HUDEP-2 (cell line): ENCODE data around the gene STARD10.

Source experiments
- DNase-seq, 76 experiments: peaks; one replicate each; lab custom pipeline; 2025; ENCODE audit not compliant: unreplicated experiment in 76 of 76; lab: John Stamatoyannopoulos, UW

STARD10 gene

DNA sequence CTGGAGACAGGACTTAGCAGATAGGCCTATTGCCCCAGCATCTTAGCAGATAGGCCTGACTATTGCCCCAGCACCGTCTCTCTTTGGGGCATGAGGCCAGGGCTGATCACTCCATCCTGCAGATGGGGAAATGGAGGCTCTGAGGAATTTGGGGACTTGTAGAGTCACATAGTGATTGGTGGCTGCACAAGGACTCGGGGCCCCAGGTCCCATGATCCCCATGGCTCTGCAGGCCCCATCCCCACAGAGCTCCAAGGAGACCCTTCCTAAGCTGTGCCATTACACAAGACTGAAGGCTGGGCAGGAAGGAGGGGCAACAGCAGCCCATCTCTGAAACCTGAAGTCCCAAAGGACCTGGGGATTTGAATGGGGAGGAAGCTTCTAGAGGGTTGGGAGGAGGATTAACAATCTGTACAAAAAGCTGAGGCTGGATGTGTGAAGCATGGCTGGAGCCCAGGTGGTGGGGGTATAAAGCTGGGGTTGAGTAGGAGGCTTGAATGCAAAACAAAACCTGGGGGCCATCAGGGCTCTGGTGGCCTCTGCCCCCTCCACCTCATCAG lies 43.2 kb downstream of the STARD10 start:
- no peak for DNase-seq

DNA sequence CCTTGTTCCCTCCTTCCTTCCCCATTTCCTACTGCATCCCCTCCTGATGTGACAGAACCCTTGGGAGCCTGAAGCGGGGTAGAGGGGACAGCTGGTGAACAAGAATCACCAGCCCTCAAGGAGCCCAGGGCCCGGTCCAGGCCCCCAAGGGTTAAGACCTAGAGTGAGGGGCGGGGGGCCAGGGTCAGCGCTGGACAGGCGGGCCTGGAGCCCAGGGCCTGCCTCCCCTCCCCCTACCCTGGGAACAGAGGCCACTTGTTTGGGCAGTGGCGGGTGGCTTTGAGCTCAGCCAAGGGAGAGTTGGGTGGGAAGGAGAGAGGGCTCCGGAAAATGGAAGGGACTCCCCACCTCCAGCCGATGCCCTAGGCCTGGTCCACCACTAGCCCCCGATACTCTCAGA lies 43.8 kb downstream of the STARD10 start:
- DNase-seq = no peak

DNA sequence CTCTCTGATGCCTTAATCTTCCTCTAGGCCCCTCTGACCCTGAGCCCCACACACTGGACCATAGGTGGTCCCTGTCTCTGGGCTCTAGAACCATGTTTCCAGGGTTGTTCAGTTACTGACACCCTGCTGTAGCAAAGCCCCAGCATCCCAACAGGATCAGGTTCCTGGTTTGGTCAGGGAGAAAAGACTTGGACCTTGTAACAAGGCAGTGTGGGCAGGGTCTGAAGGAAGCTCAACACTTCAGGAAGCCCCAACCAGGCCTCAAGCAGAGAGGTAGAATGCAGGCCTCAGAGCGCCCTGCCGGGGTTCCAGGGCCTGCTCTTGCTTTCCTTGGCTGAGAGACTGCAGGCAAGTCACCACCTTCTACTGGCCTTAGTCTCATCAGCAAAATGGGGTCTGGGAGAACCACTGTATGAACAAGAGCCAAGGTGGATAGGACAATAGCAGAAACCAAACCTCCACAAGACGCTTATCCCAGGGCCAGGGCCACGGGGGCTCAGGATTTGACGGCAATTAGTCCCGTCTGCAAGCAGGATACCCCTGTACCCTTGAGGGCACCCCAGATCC lies 46.5 kb downstream of the STARD10 start:
- DNase-seq = no peak

- no peak for DNase-seq
These were observed 47.0 kb downstream of the STARD10 start for GRCh38 chr11:72746821-72747220.

GRCh38 chr11:72745925-72746550 lies 47.8 kb downstream of the STARD10 start:
- no peak for DNase-seq

GRCh38 chr11:72745511-72745910 lies 48.3 kb downstream of the STARD10 start:
- no peak for DNase-seq

DNA sequence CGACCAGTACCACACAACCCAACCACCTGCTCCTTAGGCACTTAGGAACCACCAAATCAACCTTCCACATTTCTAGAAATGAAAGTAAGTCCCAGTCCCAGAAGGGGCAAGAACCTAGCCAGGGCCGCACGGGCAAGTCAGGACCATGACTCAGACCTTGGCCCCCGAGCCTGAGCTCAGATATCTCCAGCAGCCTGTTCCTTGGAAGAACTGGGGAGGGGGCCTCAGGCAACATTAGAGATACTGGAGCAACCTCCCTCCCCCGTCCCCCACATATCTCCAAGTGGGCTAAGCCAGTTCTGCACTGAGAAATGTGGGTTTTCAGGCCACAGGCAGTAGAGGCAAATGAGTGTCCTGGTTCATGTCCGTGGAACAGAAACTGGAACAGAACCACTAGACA lies 49.4 kb downstream of the STARD10 start:
- no peak for DNase-seq

DNA sequence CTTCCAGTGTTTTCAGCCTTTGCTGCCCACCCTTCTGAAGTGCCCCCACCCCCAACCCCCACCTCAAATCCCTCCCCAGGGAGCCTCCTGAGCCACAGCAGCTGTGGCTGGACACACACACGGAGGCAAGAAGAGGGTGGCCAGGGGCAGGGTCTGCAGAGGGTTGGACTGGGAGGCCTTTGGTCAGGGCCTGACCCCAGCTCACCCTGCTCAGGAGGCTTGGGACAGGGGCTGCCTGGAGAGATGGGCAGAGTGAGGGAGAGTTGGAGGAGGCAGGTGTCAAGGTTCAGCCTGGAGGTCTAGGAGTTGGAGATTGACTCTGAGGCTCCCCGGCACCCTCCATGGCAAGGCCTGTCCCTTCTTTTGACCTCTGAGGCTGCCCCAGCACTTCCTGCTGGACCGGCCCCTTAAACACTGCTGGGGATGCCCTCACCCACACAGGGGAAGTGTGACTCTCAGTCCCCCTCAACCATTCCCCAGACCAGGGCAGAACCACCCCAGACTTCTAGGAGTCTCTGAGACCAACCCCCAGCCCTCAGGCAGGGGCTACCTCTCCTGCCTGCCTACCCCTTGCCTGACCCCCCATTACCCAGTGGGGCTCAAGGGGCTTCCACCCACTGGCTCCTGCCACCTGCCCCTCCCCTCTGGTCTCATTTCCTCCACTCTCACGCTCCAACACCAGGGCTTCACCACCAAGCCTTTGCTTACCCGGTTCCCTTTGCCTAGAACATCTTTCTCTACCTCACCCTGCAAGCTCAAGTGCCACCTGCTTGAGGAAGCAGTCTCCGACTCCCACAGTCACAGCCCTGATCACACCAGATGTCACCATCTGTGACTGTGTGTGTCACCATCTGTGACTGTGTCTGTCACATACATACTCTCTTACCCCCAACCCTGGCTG lies 50.3 kb downstream of the STARD10 start:
- DNase-seq = no peak

GRCh38 chr11:72742513-72743320 lies 51.1 kb downstream of the STARD10 start:
- DNase-seq = no peak

- DNase-seq = no peak
These were observed 51.9 kb downstream of the STARD10 start for GRCh38 chr11:72741849-72742512.

DNA sequence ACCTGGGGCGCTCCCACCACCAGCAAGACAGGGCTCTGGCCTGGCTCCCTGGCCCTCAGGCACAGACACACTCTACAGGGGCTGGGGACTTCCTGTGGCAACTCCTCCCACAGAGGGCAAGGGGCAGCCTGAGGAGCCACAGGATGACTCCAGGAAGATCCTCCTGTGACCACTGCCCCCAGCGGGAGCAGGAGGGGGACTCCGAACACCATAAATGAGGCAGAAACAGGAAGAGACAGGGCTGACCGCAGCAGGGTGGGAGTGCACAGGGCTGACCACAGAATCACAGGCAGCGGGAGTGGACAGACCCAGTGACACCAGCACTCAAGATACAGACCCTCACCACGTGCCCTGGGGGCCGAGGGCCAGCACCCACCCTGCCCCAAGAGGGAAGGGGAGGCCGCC lies 52.4 kb downstream of the STARD10 start:
- DNase-seq = no peak

GRCh38 chr11:72740562-72741428 lies 53.1 kb downstream of the STARD10 start:
- no peak for DNase-seq

DNA sequence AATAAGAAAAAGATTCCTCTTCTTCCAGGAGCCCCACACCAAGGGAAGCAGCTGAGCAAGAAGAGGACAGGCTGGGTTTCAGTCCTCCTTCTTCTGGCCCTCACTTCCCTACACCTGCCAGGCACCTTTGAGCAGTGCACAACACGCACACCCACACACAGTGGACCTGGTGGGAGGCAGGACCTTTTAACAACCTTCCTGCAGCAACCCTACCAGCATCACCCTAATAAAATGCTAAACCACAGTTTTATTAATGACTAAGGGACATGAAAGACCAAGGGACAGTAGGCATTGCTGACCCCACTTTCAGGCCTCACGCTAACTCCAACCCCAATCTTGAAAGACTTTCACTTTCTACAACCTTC lies 53.8 kb downstream of the STARD10 start:
- DNase-seq = no peak

GRCh38 chr11:72739240-72740059 lies 54.4 kb downstream of the STARD10 start:
- no peak for DNase-seq

DNA sequence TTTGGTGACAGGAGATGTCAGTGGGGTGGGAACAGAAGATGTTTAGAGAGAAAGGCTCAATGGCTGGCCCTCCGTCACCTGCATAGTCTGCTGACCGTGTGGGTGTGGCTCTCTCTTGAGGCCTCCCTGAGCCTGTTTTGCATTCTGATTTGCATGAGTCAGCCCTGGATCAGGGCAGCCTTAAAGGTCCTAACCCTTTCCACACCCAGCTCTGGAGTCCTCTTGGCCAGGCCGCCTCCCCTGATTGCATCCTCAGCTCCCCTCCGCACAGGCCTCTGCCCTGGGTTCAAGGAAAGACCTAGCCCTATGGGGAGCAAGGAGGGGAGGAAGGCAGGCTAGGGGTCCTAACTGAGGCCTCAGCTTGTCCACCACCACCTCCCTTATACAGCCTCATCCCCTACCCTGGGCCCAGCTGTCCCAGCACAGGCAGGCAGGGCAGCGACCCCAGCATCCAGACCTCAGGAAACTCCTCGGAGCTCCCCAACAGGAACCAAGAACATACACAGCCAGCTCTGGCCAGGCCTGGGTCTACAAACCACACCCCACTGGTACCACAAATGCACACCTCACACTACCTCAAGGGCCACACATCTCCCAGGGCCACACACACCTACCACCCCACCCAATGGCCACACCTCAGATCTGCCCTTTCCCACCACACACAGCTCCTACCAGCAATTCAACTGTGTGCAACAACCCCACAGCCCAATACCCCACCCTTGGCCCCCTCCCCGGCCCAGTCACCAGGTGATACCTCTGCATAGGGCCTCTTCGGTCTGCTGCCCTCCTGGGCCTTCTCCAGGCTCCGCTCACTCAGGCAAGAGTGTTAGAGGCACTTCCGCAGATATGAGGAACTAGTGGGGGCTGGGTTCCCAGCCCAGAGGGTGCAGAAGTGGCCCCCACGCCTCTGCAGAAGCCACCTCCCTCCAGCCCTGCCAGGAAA lies 55.4 kb downstream of the STARD10 start:
- no peak for DNase-seq

DNA sequence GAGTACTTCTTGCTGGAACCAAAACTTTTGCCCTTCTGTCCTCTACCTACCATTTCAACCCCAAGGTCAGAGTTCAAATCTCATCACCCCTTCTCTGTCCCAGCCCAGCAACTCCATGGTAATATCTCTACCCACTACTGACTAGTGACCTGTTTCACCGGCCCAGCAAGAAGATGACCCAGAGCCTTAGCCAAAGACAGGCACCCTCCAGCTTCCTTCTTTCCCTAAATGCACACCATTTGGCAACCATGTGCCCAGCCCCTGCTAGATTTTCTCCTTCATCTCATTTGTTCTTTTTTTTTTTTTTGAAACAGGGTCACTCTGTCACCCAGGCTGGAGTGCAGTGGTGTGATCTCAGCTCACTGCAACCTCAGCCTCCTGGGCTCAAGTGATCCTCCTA lies 56.5 kb downstream of the STARD10 start:
- DNase-seq = no peak

GRCh38 chr11:72736452-72737069 lies 57.3 kb downstream of the STARD10 start:
- peak in 3 of 76 experiments; percentile 7 to 17 (median 11) for DNase-seq
